Endodermal cell (in vitro differentiated cells): ENCODE results near the gene TTC7B. TPM values are rescaled to one million over a fixed set of nuclear protein-coding genes. Genes with fewer than 3 reads are reported as not detected.

Experiments used
- DNase-seq: peaks from one replicate; pipeline ENCODE4 v3.0.0-alpha.2; 2017
- H3K27ac ChIP-seq: 2 replicates; pipeline ENCODE4 v1.5.1; 2013; ENCODE audit warnings: mild to moderate bottlenecking, low read depth, low read length, moderate library complexity
- H3K27me3 ChIP-seq: 2 replicates; pipeline ENCODE4 v1.6.1; 2013; ENCODE audit warnings: mild to moderate bottlenecking, low read length, moderate library complexity; ENCODE audit not compliant: insufficient read depth, control insufficient read depth, poor library complexity, severe bottlenecking
- H3K36me3 ChIP-seq: 2 replicates; pipeline ENCODE4 v1.7.0; 2013; ENCODE audit warnings: mild to moderate bottlenecking, low read length, moderate library complexity; ENCODE audit not compliant: control insufficient read depth, insufficient read depth
- H3K4me1 ChIP-seq: one replicate; pipeline ENCODE4 v1.7.0; 2013; ENCODE audit warnings: low read length; ENCODE audit not compliant: control insufficient read depth, insufficient read depth
- H3K4me3 ChIP-seq: 2 replicates; pipeline ENCODE4 v1.5.1; 2013; ENCODE audit warnings: mild to moderate bottlenecking, low read length, moderate library complexity
- H3K9ac ChIP-seq: 2 replicates; pipeline ENCODE4 v1.6.1; 2013; ENCODE audit warnings: mild to moderate bottlenecking, low read length, moderate library complexity; ENCODE audit not compliant: poor library complexity, severe bottlenecking; ENCODE audit errors: extremely low read depth
- H3K9me3 ChIP-seq: 2 replicates; pipeline ENCODE4 v1.6.1; 2013; ENCODE audit warnings: mild to moderate bottlenecking, low read length, moderate library complexity; ENCODE audit not compliant: control insufficient read depth
- H3K27ac Mint-ChIP-seq: 2 replicates; pipeline ENCODE4 v1.8.0; 2020; ENCODE audit warnings: mixed read lengths
- H3K27me3 Mint-ChIP-seq: 2 replicates; pipeline ENCODE4 v1.8.0; 2021; ENCODE audit warnings: mild to moderate bottlenecking, mixed read lengths; ENCODE audit not compliant: insufficient read depth
- H3K36me3 Mint-ChIP-seq: 2 replicates; pipeline ENCODE4 v1.8.0; 2020; ENCODE audit warnings: low read depth, mixed read lengths
- H3K4me1 Mint-ChIP-seq: 2 replicates; pipeline ENCODE4 v1.8.0; 2020; ENCODE audit warnings: mixed read lengths
- H3K4me3 Mint-ChIP-seq: 2 replicates; pipeline ENCODE4 v1.8.0; 2020; ENCODE audit warnings: mild to moderate bottlenecking, moderate library complexity, mixed read lengths
- H3K9me3 Mint-ChIP-seq: 2 replicates; pipeline ENCODE4 v1.8.0; 2020; ENCODE audit warnings: mild to moderate bottlenecking, mixed read lengths
- WGBS, 2 experiments: methylation state at CpG; one replicate each; pipeline versions ENCODE4 v1.1.5 to v1.1.7; 2013; ENCODE audit warnings: missing lambda C conversion rate in 2 of 2, mixed read lengths in 1 of 2; ENCODE audit not compliant: insufficient coverage in 1 of 2, insufficient read length in 1 of 2; 5-methylcytosine and 5-hydroxymethylcytosine counted together
- total RNA-seq, 2 donors: library from RNA; stranded (reverse); fragmentation: NEBNext Ultra II Directional in 1 of 2; extraction: Animal tissue kit (Norgen Biotek cat#: 25700) in 1 of 2; gene quantifications; 2 replicates in 1 of 2; 3 replicates in 1 of 2; pipeline ENCODE4 v1.2.1, GENCODE V29; 2021
- TF ChIP-seq, protein P1 (sequence below): fragments of 200-600 bp; sonication (generic); conservative IDR thresholded peaks from 2 replicates; pipeline ENCODE4 v1.5.0; 2021; ENCODE audit warnings: antibody characterized with exemption, mild to moderate bottlenecking

Gene TTC7B
- total RNA-seq, 2 donors from 2014 or later = 51.3 to 62.6 TPM

DNA sequence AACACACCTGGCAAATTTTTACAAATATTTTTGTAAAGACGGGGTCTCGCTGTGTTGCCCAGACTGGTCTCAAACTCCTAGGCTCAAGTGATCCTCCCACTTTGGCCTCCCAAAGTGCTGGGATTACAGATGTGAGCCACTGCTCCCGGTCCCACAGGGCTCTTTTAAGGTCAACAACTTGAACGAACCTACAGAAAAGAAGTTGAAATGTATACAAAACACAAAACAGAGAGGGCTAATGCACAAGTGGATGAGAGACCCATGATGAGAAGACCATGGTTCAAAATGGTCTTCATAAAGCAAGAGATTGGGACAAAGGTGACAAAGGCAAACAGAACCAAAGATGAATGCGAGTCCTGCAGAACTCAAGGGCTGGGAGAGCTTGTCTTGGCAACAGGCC lies 328.0 kb downstream of the TTC7B start:
- H3K27ac ChIP-seq = no peak overlapping the region
- H3K36me3 ChIP-seq = no peaks in the 10 kb centered on the region
- Mint-ChIP-seq H3K4me3 (no peak overlapping the region), H3K27me3 (peaks cover 1% of the 10 kb centered on the region), H3K4me1 (peaks cover 3% of the 10 kb centered on the region), H3K9me3 (no peaks in the 10 kb centered on the region), H3K27ac (no peak overlapping the region), H3K36me3 (no peaks in the 10 kb centered on the region)
- no peaks in the 10 kb centered on the region for H3K27me3 ChIP-seq
- WGBS, 2 experiments = 91 to 93% methylated on average over 3 to 5 of the region's 5 CpGs
- H3K9me3 ChIP-seq = no peaks in the 10 kb centered on the region
- H3K4me3 ChIP-seq = no peak overlapping the region
- no peak overlapping the region for H3K9ac ChIP-seq
- DNase-seq = no peak
- TF ChIP-seq, protein P1, sequence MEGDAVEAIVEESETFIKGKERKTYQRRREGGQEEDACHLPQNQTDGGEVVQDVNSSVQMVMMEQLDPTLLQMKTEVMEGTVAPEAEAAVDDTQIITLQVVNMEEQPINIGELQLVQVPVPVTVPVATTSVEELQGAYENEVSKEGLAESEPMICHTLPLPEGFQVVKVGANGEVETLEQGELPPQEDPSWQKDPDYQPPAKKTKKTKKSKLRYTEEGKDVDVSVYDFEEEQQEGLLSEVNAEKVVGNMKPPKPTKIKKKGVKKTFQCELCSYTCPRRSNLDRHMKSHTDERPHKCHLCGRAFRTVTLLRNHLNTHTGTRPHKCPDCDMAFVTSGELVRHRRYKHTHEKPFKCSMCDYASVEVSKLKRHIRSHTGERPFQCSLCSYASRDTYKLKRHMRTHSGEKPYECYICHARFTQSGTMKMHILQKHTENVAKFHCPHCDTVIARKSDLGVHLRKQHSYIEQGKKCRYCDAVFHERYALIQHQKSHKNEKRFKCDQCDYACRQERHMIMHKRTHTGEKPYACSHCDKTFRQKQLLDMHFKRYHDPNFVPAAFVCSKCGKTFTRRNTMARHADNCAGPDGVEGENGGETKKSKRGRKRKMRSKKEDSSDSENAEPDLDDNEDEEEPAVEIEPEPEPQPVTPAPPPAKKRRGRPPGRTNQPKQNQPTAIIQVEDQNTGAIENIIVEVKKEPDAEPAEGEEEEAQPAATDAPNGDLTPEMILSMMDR = no peak
- H3K4me1 ChIP-seq = no peaks in the 10 kb centered on the region

DNA sequence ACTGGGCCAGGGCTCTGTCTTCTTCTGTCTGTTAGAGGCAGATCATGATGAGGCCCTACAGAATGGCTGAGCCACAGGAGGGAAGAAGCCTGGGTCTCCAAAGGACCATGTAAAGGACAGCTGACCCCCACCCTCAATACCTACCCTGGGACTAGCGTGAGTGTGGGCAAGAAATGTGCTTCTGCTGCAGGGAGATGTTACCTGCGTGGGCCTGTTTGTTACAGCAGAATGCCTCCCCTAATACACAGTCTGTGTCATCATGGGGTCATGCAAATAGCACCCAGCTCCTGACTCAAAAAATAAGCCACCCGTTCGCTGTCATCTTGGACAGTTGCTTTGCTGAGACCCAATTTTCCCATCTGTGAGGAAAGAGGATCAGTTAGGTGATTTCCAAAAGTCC lies 328.8 kb downstream of the TTC7B start:
- H3K9me3 ChIP-seq = no peaks in the 10 kb centered on the region
- 92 to 100% methylated on average over 2 to 4 of the region's 4 CpGs for WGBS, 2 experiments
- H3K4me1 ChIP-seq = no peaks in the 10 kb centered on the region
- TF ChIP-seq, protein P1 = no peak
- Mint-ChIP-seq H3K36me3 (no peaks in the 10 kb centered on the region), H3K4me1 (peaks cover 3% of the 10 kb centered on the region), H3K9me3 (no peaks in the 10 kb centered on the region), H3K27me3 (peaks cover 1% of the 10 kb centered on the region), H3K27ac (no peak overlapping the region), H3K4me3 (no peak overlapping the region)
- no peaks in the 10 kb centered on the region for H3K36me3 ChIP-seq
- H3K27ac ChIP-seq = no peak overlapping the region
- no peaks in the 10 kb centered on the region for H3K27me3 ChIP-seq
- no peak overlapping the region for H3K4me3 ChIP-seq
- no peak overlapping the region for H3K9ac ChIP-seq
- no peak for DNase-seq

DNA sequence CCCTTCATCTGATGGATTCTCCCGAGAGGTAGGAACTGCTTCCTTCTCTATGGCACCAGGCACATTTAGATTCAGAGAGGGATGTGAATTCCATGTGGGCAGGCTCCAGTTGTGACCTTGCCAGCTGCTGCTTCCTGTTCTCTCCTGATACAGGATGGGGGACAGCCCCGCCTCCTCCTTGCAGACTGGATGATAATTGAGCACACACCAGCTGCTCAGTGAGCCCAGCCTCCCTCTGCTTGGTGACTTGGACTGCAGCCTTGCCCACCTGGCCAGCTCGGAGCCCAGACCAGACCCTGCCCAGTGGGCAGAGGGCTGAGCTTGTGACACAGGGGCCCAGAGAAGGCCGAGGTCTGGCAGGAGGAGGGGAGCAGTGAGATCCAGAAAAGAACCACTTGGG lies 329.2 kb downstream of the TTC7B start:
- Histone ChIP-seq H3K9me3 (no peaks in the 10 kb centered on the region), H3K4me3 (no peak overlapping the region), H3K9ac (no peak overlapping the region), H3K4me1 (no peaks in the 10 kb centered on the region), H3K27me3 (no peaks in the 10 kb centered on the region), H3K27ac (no peak overlapping the region), H3K36me3 (no peaks in the 10 kb centered on the region)
- TF ChIP-seq, protein P1 = no peak
- H3K27me3 Mint-ChIP-seq = peaks cover 4% of the 10 kb centered on the region
- H3K9me3 Mint-ChIP-seq = peaks cover 3% of the 10 kb centered on the region
- no peaks in the 10 kb centered on the region for H3K36me3 Mint-ChIP-seq
- 81 to 86% methylated on average over 3 to 4 of the region's 4 CpGs for WGBS, 2 experiments
- no peak for DNase-seq
- peaks cover 3% of the 10 kb centered on the region for H3K4me1 Mint-ChIP-seq
- no peak overlapping the region for H3K4me3 Mint-ChIP-seq
- no peak overlapping the region for H3K27ac Mint-ChIP-seq
